HepG2 (cell line): ENCODE results near the gene VKORC1L1. TPM values are rescaled to one million over a fixed set of nuclear protein-coding genes. Genes with fewer than 3 reads are reported as not detected.
A peak's percentile ranks its signal among the peaks of the same experiment; 100 is the strongest.
"Not testable (repeated sequence)": the region's sequence is repeated elsewhere in the genome, so short reads cannot be mapped to it uniquely, and the experiment has no call there.

Source experiments
- ATAC-seq: fragments of 200-7000 bp; cut with Tn5 transposase; 3 replicates; pipeline ENCODE4 v1.9.1; 2020; ENCODE audit warnings: mild to moderate bottlenecking, moderate library complexity
- BruUV-seq: library from RNA; stranded (reverse); fragments of 400-500 nt; replicated peaks from 2 replicates; lab custom pipeline; 2021; lab: Mats Ljungman, UMichigan
- CTCF ChIA-PET: fragments of 300-600 bp; formaldehyde crosslinking; extraction: SDS; loops from one replicate; lab custom pipeline; 2021; ENCODE audit warnings: low total read pairs, inconsistent platforms, low intra/inter-chr PET ratio; lab: Yijun Ruan, JAX
- POLR2A ChIA-PET: fragments of 350-600 bp; sonication (Branson Sonifier 250); formaldehyde crosslinking; loops from one replicate; lab custom pipeline; 2020; ENCODE audit warnings: antibody characterized with exemption, inconsistent platforms; lab: Yijun Ruan, JAX
- DNase-seq: peaks from one replicate; pipeline ENCODE4 v3.0.0-alpha.2; 2015; ENCODE audit warnings: low spot score
- FAIRE-seq: peaks from 3 replicates; lab custom pipeline; 2011; peaks lifted over from hg19 to GRCh38; lab: Jason Lieb, UNC
- H2AFZ ChIP-seq: one replicate; pipeline ENCODE4 v1.6.1; 2011; ENCODE audit warnings: low read length, inconsistent platforms
- H3K27ac ChIP-seq: fragments of 300-600 bp; 3 replicates; pipeline ENCODE4 v1.8.0; 2011; ENCODE audit warnings: mixed run types, mild to moderate bottlenecking, mixed read lengths, low read length, inconsistent platforms; ENCODE audit not compliant: insufficient read depth; ENCODE audit errors: extremely low read length
- H3K27me3 ChIP-seq, 2 experiments: fragments of 200-600 bp in 1 of 2; 2 replicates in 1 of 2; 3 replicates in 1 of 2; pipeline versions ENCODE4 v1.6.0 to v1.8.0; 2011; ENCODE audit warnings: low read length in 2 of 2, mild to moderate bottlenecking in 2 of 2, moderate library complexity in 2 of 2, inconsistent platforms in 1 of 2; ENCODE audit not compliant: insufficient read depth in 2 of 2, control insufficient read depth in 1 of 2
- H3K36me3 ChIP-seq, 2 experiments: fragments of 200-600 bp in 1 of 2; replicated peaks in 1 of 2; 2 replicates in 1 of 2; 3 replicates in 1 of 2; pipeline versions ENCODE4 v1.5.1 to v1.8.0; 2011; ENCODE audit warnings: low read length in 2 of 2, inconsistent platforms in 1 of 2; ENCODE audit not compliant: insufficient read depth in 2 of 2, control insufficient read depth in 1 of 2
- H3K4me1 ChIP-seq: 2 replicates; pipeline ENCODE4 v1.5.1; 2012; ENCODE audit warnings: low read length, inconsistent platforms; ENCODE audit not compliant: insufficient read depth
- H3K4me2 ChIP-seq: 2 replicates; pipeline ENCODE4 v1.6.0; 2011; ENCODE audit warnings: low read depth, low read length, inconsistent platforms
- H3K4me3 ChIP-seq, 3 experiments: fragments of 200-600 bp in 1 of 3; sonication (generic), shearing (Covaris generic) in 1 of 3; replicated peaks in 1 of 3; 2 replicates each; pipeline ENCODE4 v1.5.1; 2011 to 2016; ENCODE audit warnings: low read length in 3 of 3, inconsistent platforms in 2 of 3, low read depth in 2 of 3, mild to moderate bottlenecking in 2 of 3, control low read depth in 1 of 3, mixed read lengths in 1 of 3; ENCODE audit not compliant: insufficient read depth in 1 of 3
- H3K79me2 ChIP-seq: one replicate; pipeline ENCODE4 v1.6.1; 2011; ENCODE audit warnings: low read length, inconsistent platforms; ENCODE audit not compliant: insufficient read depth
- H3K9ac ChIP-seq: 2 replicates; pipeline ENCODE4 v1.6.0; 2011; ENCODE audit warnings: mild to moderate bottlenecking, low read depth, low read length, inconsistent platforms; ENCODE audit not compliant: insufficient read depth
- H3K9me3 ChIP-seq: 2 replicates; pipeline ENCODE4 v1.5.1; 2012; ENCODE audit warnings: mild to moderate bottlenecking, low read length
- H4K20me1 ChIP-seq: 2 replicates; pipeline ENCODE4 v1.6.0; 2011; ENCODE audit warnings: inconsistent platforms, mild to moderate bottlenecking, low read length, moderate library complexity; ENCODE audit not compliant: insufficient read depth
- NRL ChIP-seq: sonication (generic); formaldehyde crosslinking; IDR thresholded peaks from 2 replicates; pipeline ENCODE4 v1.5.0; 2020; ENCODE audit warnings: missing genetic modification reagents, mild to moderate bottlenecking, moderate library complexity, borderline replicate concordance
- PHB2 ChIP-seq: fragments of 450-650 bp; IDR thresholded peaks from 2 replicates; pipeline ENCODE4 v1.6.1; 2018; ENCODE audit not compliant: partially characterized antibody
- PHF5A ChIP-seq: IDR thresholded peaks from one replicate; pipeline ENCODE4 v1.6.1; 2018; ENCODE audit warnings: low read depth, missing genetic modification reagents; ENCODE audit not compliant: unreplicated experiment
- ZNF121 ChIP-seq: sonication (generic); formaldehyde crosslinking; IDR thresholded peaks from 2 replicates; pipeline ENCODE4 v1.5.0; 2020; ENCODE audit warnings: mild to moderate bottlenecking, missing genetic modification reagents
- WGBS: methylation state at CpG from one replicate; pipeline ENCODE4 v1.1.6; 2017; ENCODE audit warnings: low lambda C conversion rate; 5-methylcytosine and 5-hydroxymethylcytosine counted together
- in situ Hi-C: cut with HindIII; loops from 2 replicates; pipeline ENCODE4 v1.10.0; 2017; ENCODE audit warnings: low pct_unique_long_range_greater_than_20kb; ENCODE audit not compliant: extremely low pct_ligation_motif_present
- intact Hi-C: fragments of 100-400 bp; cut with micrococcal nuclease; formaldehyde crosslinking; loops from one replicate; pipeline ENCODE4 v1.10.0; 2022; ENCODE audit not compliant: unreplicated experiment
- polyA plus RNA-seq, 8 experiments: library from polyadenylated mRNA; depleted of rRNA in 3 of 8; stranded (reverse) in 7 of 8; unstranded in 1 of 8; fragments of >200 nt; fragmentation: Illumina TruSeq in 4 of 8; extraction: Trizol in 4 of 8; gene quantifications; 2 replicates each; pipeline versions ENCODE4 v1.2.1 to v1.2.3, GENCODE V29; 2011 to 2016; ENCODE audit warnings: low read depth in 4 of 8, missing spikeins in 1 of 8, mixed read lengths in 1 of 8; ENCODE audit not compliant: insufficient read depth in 1 of 8
- total RNA-seq, 5 experiments: library from RNA; depleted of rRNA; stranded (reverse); fragments of >200 nt; fragmentation: Illumina TruSeq; extraction: Trizol; gene quantifications; 2 replicates each; pipeline ENCODE4 v1.2.3, GENCODE V29; 2016; ENCODE audit warnings: low read depth in 1 of 5
- TF ChIP-seq, protein P1 (sequence below): sonication (generic); formaldehyde crosslinking; IDR thresholded peaks from 2 replicates; pipeline ENCODE4 v1.5.0; 2020; ENCODE audit warnings: mild to moderate bottlenecking, missing genetic modification reagents, moderate library complexity
- TF ChIP-seq, protein P2 (sequence below): IDR thresholded peaks from 2 replicates; pipeline ENCODE4 v1.6.1; 2012; ENCODE audit warnings: low read depth, low read length, improper control_type of control experiment
- TF ChIP-seq, protein P3 (sequence below): sonication (generic); formaldehyde crosslinking; IDR thresholded peaks from 2 replicates; pipeline ENCODE4 v1.4.0; 2020; ENCODE audit warnings: mild to moderate bottlenecking, missing genetic modification reagents
- TF ChIP-seq, protein P4 (sequence below): sonication (generic); formaldehyde crosslinking; IDR thresholded peaks from 2 replicates; pipeline ENCODE4 v1.4.0; 2020; ENCODE audit warnings: mild to moderate bottlenecking, missing genetic modification reagents
- TF ChIP-seq, protein P5 (sequence below): sonication (generic); formaldehyde crosslinking; IDR thresholded peaks from 2 replicates; pipeline ENCODE4 v1.8.0; 2022; ENCODE audit warnings: missing genetic modification reagents, mild to moderate bottlenecking, inconsistent platforms, borderline replicate concordance

The VKORC1L1 gene
- total and polyA plus RNA-seq, 2 of the 13 experiments (the other 11 are each of a cell fraction or from before 2014, with no cell fraction given): 13.9 to 16.5 TPM

DNA sequence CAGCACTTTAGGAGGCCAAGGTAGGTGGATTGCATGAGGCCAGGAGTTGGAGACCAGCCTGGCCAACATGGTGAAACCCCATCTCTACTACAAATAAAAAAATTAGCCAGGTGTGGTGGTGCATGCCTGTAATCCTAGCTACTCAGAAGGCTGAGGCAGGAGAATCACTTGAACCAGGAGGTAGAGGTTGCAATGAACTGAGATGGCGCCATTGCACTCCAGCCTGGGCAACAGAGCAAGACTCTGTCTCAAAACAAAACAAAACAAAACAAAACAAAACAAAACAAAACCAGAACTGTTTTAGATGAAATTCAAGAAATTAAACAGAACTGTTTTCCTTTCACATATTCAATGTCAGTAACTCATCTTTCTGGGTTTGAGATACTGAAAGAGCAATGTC, 115.6 kb downstream of the VKORC1L1 start:
- H3K36me3 ChIP-seq, H3K4me3 ChIP-seq, H3K27me3 ChIP-seq, H3K79me2 ChIP-seq, FAIRE-seq, intact Hi-C loops, BruUV-seq, DNase-seq, H2AFZ ChIP-seq, H4K20me1 ChIP-seq, H3K27ac ChIP-seq, POLR2A ChIA-PET, H3K9ac ChIP-seq, H3K9me3 ChIP-seq, in situ Hi-C loops, CTCF ChIA-PET: not testable (repeated sequence)
- TF ChIP-seq, protein P1, sequence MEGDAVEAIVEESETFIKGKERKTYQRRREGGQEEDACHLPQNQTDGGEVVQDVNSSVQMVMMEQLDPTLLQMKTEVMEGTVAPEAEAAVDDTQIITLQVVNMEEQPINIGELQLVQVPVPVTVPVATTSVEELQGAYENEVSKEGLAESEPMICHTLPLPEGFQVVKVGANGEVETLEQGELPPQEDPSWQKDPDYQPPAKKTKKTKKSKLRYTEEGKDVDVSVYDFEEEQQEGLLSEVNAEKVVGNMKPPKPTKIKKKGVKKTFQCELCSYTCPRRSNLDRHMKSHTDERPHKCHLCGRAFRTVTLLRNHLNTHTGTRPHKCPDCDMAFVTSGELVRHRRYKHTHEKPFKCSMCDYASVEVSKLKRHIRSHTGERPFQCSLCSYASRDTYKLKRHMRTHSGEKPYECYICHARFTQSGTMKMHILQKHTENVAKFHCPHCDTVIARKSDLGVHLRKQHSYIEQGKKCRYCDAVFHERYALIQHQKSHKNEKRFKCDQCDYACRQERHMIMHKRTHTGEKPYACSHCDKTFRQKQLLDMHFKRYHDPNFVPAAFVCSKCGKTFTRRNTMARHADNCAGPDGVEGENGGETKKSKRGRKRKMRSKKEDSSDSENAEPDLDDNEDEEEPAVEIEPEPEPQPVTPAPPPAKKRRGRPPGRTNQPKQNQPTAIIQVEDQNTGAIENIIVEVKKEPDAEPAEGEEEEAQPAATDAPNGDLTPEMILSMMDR (CRISPR knock-in tag): 0 out of 2 replicates have a peak, but pooled peaks have one; percentile 21
- peak; percentile 96 for TF ChIP-seq ZNF121 (CRISPR knock-in tag)
- peak overlapping the region; percentile 58 for H3K4me2 ChIP-seq
- 29% methylated on average over 1 of the region's 1 CpG for WGBS
- peaks cover 36% of the 10 kb centered on the region for H3K4me1 ChIP-seq
- ATAC-seq: peak; percentile 21; the same call in 1 of the 3 replicates

DNA sequence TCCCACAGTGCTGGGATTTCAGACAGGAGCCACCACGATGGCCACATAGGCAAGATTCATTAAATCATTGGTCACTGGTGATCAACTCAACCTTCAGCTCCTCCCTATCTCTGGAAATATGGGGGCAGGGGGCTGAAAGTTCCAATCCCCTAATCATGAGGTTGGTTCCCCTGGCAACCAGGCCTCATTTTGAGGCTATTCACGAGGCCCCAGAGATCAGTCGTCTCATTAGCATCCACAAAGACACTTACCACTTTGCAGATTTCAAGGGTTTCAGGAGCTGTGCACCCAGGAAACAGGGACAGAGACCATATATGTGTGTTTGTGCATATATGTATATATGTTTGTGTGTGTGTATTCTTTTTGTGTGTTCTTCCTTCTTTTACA, 116.8 kb downstream of the VKORC1L1 start:
- H3K79me2 ChIP-seq: no peaks in the 10 kb centered on the region
- H3K9me3 ChIP-seq: no peaks in the 10 kb centered on the region
- in situ Hi-C loops (no loop called here), intact Hi-C loops (no loop called here)
- ATAC-seq (peak; percentile 33), DNase-seq (no peak), FAIRE-seq (no peak)
- peak overlapping the region; percentile 58 for H3K4me2 ChIP-seq
- H2AFZ ChIP-seq: no peak overlapping the region
- H3K4me3 ChIP-seq: no peak overlapping the region
- POLR2A ChIA-PET: no interaction called here
- no peaks in the 10 kb centered on the region for H3K36me3 ChIP-seq
- no peak overlapping the region for H3K27ac ChIP-seq
- H3K4me1 ChIP-seq: peaks cover 29% of the 10 kb centered on the region
- TF ChIP-seq, protein P2, sequence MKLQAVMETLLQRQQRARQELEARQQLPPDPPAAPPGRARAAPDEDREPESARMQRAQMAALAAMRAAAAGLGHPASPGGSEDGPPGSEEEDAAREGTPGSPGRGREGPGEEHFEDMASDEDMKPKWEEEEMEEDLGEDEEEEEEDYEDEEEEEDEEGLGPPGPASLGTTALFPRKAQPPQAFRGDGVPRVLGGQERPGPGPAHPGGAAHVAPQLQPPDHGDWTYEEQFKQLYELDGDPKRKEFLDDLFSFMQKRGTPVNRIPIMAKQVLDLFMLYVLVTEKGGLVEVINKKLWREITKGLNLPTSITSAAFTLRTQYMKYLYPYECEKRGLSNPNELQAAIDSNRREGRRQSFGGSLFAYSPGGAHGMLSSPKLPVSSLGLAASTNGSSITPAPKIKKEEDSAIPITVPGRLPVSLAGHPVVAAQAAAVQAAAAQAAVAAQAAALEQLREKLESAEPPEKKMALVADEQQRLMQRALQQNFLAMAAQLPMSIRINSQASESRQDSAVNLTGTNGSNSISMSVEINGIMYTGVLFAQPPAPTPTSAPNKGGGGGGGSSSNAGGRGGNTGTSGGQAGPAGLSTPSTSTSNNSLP: 0 out of 2 replicates have a peak, but pooled peaks have one; percentile 3
- TF ChIP-seq PHB2 (no peak), PHF5A (CRISPR knock-in tag) (no peak), NRL (CRISPR knock-in tag) (no peak)
- TF ChIP-seq, protein P3, sequence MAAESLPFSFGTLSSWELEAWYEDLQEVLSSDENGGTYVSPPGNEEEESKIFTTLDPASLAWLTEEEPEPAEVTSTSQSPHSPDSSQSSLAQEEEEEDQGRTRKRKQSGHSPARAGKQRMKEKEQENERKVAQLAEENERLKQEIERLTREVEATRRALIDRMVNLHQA (CRISPR knock-in tag): no peak
- TF ChIP-seq, protein P4, sequence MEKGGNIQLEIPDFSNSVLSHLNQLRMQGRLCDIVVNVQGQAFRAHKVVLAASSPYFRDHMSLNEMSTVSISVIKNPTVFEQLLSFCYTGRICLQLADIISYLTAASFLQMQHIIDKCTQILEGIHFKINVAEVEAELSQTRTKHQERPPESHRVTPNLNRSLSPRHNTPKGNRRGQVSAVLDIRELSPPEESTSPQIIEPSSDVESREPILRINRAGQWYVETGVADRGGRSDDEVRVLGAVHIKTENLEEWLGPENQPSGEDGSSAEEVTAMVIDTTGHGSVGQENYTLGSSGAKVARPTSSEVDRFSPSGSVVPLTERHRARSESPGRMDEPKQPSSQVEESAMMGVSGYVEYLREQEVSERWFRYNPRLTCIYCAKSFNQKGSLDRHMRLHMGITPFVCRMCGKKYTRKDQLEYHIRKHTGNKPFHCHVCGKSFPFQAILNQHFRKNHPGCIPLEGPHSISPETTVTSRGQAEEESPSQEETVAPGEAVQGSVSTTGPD (CRISPR knock-in tag): no peak
- TF ChIP-seq, protein P5, sequence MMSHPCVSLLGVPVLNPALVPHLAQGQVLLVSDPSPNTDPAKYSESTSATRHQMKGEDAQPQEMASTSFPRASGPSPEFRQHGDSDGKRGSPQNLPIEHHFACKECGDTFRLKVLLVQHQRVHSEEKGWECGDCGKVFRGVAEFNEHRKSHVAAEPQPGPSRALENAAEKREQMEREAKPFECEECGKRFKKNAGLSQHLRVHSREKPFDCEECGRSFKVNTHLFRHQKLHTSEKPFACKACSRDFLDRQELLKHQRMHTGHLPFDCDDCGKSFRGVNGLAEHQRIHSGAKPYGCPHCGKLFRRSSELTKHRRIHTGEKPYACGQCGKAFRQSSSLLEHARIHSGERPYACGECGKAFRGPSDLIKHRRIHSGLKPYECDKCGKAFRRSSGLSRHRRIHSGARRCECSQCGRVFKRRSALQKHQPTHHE (CRISPR knock-in tag): no peak
- H3K9ac ChIP-seq: no peak overlapping the region
- 12% methylated on average over 3 of the region's 3 CpGs for WGBS
- CTCF ChIA-PET: no interaction called here
- H4K20me1 ChIP-seq: no peaks in the 10 kb centered on the region
- BruUV-seq: no TSS peak
- H3K27me3 ChIP-seq: no peaks in the 10 kb centered on the region; a peak in 1 of 5 replicates
